Right kidney (tissue), 1 donor: ENCODE data around the gene OR5H14.

ENCODE experiments used
- DNase-seq: peaks from one replicate; pipeline ENCODE4 v3.0.0-alpha.2; 2016

OR5H14 gene

GRCh38 chr3:98199020-98199419 is 51.7 kb downstream of the OR5H14 start:
- DNase-seq, result no peak
